H54 (cell line): ENCODE results near the gene ANKS1B.
A peak's percentile ranks its signal among the peaks of the same experiment; 100 is the strongest.

ENCODE experiments used
- DNase-seq: peaks from one replicate; pipeline ENCODE4 v3.0.0; 2011; ENCODE audit warnings: low spot score, mixed read lengths; ENCODE audit not compliant: insufficient read length
- FAIRE-seq: peaks from 3 replicates; lab custom pipeline; 2011; peaks lifted over from hg19 to GRCh38; lab: Jason Lieb, UNC
- POLR2A ChIP-seq: IDR thresholded peaks from 2 replicates; pipeline ENCODE4 v1.6.1; 2011; ENCODE audit warnings: low read depth, mild to moderate bottlenecking, low read length

Gene ANKS1B

DNA sequence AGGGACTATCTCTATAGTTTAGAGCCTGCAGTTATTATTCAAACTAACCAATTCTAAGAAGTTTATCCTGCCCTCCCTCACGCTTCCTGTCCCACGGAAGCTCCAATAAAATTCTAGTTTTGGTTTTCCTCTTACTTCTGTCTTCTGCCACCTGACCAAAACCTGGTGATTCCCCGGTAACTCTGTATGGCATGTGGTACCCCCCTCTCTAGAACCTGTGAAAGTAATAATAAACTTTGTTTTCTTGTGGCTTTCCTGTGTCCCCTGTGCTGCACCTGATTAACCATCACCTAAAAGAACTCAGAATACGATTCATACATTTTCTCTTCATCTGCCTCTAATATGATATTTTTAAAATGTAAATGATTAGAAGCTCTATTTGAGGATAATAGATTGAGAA is 959.9 kb downstream of the ANKS1B start:
- no peak for FAIRE-seq
- no peak for DNase-seq
- no peak for TF ChIP-seq POLR2A

- no peak for TF ChIP-seq POLR2A
- no peak for DNase-seq
- FAIRE-seq = no peak
Observed at GRCh38 chr12:99024191-99024590, 960.5 kb downstream of the ANKS1B start.

- DNase-seq (no peak), FAIRE-seq (no peak)
- no peak for TF ChIP-seq POLR2A
Observed at GRCh38 chr12:99020871-99021270, 963.9 kb downstream of the ANKS1B start.

DNA sequence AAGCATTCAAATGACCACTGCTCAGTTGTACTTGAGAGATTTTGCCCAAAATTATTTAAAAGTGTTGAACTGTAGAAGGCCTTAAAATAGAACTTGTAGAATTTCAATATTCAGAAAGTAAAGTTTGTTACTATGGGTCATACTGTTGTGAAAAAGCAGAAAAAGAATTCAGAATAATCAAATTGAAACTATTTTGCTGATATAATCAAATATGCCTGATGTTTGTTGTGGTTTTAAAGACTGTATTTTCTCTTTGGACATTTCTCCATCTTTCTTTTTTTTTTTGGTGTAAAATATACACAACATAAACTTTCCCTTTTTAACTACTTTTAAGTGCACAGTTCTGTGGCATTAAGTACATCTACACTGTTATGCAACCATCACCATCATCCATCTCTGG is 964.9 kb downstream of the ANKS1B start:
- no peak for FAIRE-seq
- no peak for TF ChIP-seq POLR2A
- DNase-seq = no peak

DNA sequence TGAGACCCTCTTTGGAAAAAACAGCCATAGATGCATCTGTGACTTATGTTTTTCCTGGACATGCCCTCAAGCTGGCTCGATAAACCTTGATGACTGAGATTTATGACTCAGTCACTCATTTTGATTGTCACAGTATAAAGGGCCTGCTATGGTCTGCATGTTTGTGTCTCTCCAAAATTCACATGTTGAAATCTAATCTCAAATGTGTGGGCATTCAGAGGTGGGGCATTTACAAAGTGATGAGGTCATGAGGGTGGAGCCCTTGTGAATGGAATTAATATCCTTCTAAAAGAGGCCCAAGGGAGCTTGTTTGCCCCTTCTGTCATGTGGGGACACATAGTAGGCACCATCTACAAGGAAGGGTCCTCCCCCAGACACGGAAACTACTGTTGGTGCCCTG is 966.8 kb downstream of the ANKS1B start:
- no peak for TF ChIP-seq POLR2A
- DNase-seq (no peak), FAIRE-seq (no peak)

GRCh38 chr12:99009654-99010296 is 975.0 kb downstream of the ANKS1B start:
- DNase-seq (no peak), FAIRE-seq (no peak)
- TF ChIP-seq POLR2A = no peak

GRCh38 chr12:99005601-99006000 is 979.1 kb downstream of the ANKS1B start:
- DNase-seq (no peak), FAIRE-seq (no peak)
- no peak for TF ChIP-seq POLR2A

- FAIRE-seq = no peak
Observed at GRCh38 chr12:99004799-99005466, 979.8 kb downstream of the ANKS1B start.

DNA sequence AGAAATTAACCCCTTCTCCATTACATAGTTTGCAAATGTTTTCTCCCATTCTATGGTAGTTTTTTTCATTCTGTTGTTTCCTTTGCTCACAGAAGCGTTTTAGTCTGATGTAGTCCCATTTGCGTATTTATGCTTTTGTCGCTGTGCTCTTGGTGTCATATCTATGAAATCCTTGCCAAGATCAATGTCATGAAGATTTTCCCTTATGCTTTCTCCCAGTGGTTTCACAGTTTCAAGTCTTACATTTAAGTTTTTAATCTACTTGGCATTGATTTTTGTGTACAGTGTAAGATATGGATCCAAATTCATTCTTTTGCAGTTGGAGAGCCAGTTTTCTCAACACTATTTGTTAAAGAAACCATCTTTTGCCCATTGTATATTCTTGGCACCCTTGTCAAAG is 982.0 kb downstream of the ANKS1B start:
- FAIRE-seq (no peak), DNase-seq (no peak)
- TF ChIP-seq POLR2A = no peak

More at GRCh38 chr12:99004799-99005466, 979.8 kb downstream of the ANKS1B start:
- TF ChIP-seq POLR2A = no peak
- no peak for DNase-seq

GRCh38 chr12:99002156-99002555 is 982.6 kb downstream of the ANKS1B start:
- DNase-seq (no peak), FAIRE-seq (no peak)
- TF ChIP-seq POLR2A = no peak

GRCh38 chr12:98999559-98999958 is 985.2 kb downstream of the ANKS1B start:
- no peak for TF ChIP-seq POLR2A
- FAIRE-seq (no peak), DNase-seq (no peak)

DNA sequence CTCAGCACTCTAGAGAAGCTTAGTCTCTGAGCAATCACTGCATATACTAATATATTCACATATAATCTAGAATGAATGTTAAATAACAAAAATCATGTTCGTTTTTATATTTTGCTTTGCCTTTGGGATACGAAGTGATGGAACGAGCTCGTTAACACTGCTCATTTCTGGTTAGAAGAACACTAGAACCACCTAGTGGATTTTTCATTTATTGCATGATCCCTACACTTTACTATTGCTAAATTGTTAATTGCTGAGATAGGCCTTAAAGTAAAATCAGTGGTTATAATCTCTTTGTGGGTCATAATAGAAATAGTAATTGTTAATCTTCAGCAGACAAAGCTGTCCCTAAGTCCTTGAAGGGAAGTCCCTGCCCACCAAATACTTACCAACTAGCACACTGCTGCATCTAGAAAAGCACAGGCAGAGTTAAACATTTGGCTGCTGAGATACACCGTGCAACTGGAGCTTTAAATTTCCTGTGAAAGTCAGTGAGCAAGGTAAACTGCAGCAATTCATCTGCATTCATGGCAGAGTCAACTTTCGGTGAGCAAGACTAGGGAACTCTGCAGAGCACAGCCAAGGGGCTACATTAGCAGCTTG is 985.9 kb downstream of the ANKS1B start:
- no peak for TF ChIP-seq POLR2A
- DNase-seq (peak; percentile 13), FAIRE-seq (peak; percentile 72)

DNA sequence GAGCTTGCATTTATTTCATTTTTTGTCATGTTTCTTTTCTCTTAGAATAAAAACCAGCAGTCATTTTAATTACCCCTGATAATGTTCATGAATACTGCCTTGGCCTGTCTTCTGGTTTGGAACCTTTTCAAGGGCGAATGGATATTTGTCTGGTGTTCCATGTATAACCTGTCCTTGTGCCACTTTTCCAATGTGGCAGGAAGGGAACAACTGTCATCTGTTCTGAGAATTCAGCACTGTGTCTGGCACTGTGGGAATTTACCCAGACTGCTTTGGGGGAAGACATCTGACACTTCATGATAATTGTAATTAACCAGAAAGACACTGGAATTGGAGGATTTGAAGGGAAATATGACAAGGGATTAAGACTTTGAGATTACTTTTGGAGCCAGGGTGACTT is 986.8 kb downstream of the ANKS1B start:
- no peak for FAIRE-seq
- no peak for DNase-seq
- no peak for TF ChIP-seq POLR2A

GRCh38 chr12:98990648-98991047 is 994.1 kb downstream of the ANKS1B start:
- DNase-seq (no peak), FAIRE-seq (no peak)
- TF ChIP-seq POLR2A = no peak
